H9 (cell line): ENCODE measurements around the gene MT1X. TPM values are rescaled to one million over a fixed set of nuclear protein-coding genes. Genes with fewer than 3 reads are reported as not detected.

Experiments used
- DNase-seq: peaks from one replicate; pipeline ENCODE4 v3.0.0-alpha.2; 2017
- H2AFZ ChIP-seq: one replicate; pipeline ENCODE4 v1.6.1; 2013; ENCODE audit warnings: mild to moderate bottlenecking, low read length, control low read depth, moderate library complexity
- H2AK5ac ChIP-seq: 2 replicates; pipeline ENCODE4 v1.6.1; 2013; ENCODE audit warnings: low read length, control low read depth, mixed read lengths; ENCODE audit not compliant: insufficient read length
- H2BK120ac ChIP-seq: one replicate; pipeline ENCODE4 v1.6.1; 2013; ENCODE audit warnings: low read depth, mild to moderate bottlenecking, low read length, control low read depth, inconsistent platforms; ENCODE audit not compliant: poor library complexity, severe bottlenecking
- H2BK12ac ChIP-seq: 2 replicates; pipeline ENCODE4 v1.6.1; 2013; ENCODE audit warnings: low read length, control low read depth, mixed read lengths, low read depth; ENCODE audit not compliant: insufficient read length
- H2BK15ac ChIP-seq: 2 replicates; pipeline ENCODE4 v1.6.1; 2013; ENCODE audit warnings: low read depth, low read length, control low read depth
- H2BK20ac ChIP-seq: one replicate; pipeline ENCODE4 v1.6.1; 2013; ENCODE audit warnings: low read depth, mild to moderate bottlenecking, low read length, control low read depth, inconsistent platforms; ENCODE audit not compliant: poor library complexity, severe bottlenecking
- H2BK5ac ChIP-seq: 2 replicates; pipeline ENCODE4 v1.6.1; 2013; ENCODE audit warnings: low read length, control low read depth, mixed read lengths; ENCODE audit not compliant: insufficient read length
- H3K14ac ChIP-seq: 2 replicates; pipeline ENCODE4 v1.6.1; 2013; ENCODE audit warnings: low read length, control low read depth; ENCODE audit not compliant: insufficient read depth
- H3K18ac ChIP-seq: 2 replicates; pipeline ENCODE4 v1.6.1; 2013; ENCODE audit warnings: low read depth, mild to moderate bottlenecking, mixed read lengths, low read length, control low read depth; ENCODE audit not compliant: insufficient read length
- H3K23ac ChIP-seq: 2 replicates; pipeline ENCODE4 v1.6.1; 2013; ENCODE audit warnings: low read length, control low read depth, mixed read lengths, low read depth; ENCODE audit not compliant: insufficient read length
- H3K23me2 ChIP-seq: 2 replicates; pipeline ENCODE4 v1.6.1; 2013; ENCODE audit warnings: low read depth, mild to moderate bottlenecking, mixed read lengths, low read length, control low read depth; ENCODE audit not compliant: insufficient read length, poor library complexity, severe bottlenecking
- H3K27ac ChIP-seq: 2 replicates; pipeline ENCODE4 v1.5.1; 2013; ENCODE audit warnings: low read length, control low read depth, mixed read lengths, low read depth; ENCODE audit not compliant: insufficient read length
- H3K27me3 ChIP-seq: 2 replicates; pipeline ENCODE4 v1.6.1; 2013; ENCODE audit warnings: low read length, control low read depth, inconsistent platforms; ENCODE audit not compliant: insufficient read depth
- H3K4ac ChIP-seq: 2 replicates; pipeline ENCODE4 v1.6.1; 2013; ENCODE audit warnings: low read depth, mild to moderate bottlenecking, control low read depth, inconsistent platforms, low read length, moderate library complexity
- H3K4me1 ChIP-seq: 2 replicates; pipeline ENCODE4 v1.6.1; 2013; ENCODE audit warnings: low read length, control low read depth, inconsistent platforms; ENCODE audit not compliant: insufficient read depth
- H3K4me2 ChIP-seq: 2 replicates; pipeline ENCODE4 v1.6.1; 2013; ENCODE audit warnings: low read length, control low read depth, mixed read lengths; ENCODE audit not compliant: insufficient read length, insufficient read depth
- H3K56ac ChIP-seq: 2 replicates; pipeline ENCODE4 v1.6.1; 2013; ENCODE audit warnings: low read depth, mild to moderate bottlenecking, mixed read lengths, low read length, control low read depth; ENCODE audit not compliant: insufficient read length
- H3K79me1 ChIP-seq: 2 replicates; pipeline ENCODE4 v1.6.1; 2013; ENCODE audit warnings: low read depth, mild to moderate bottlenecking, moderate library complexity, low read length, control low read depth, inconsistent platforms; ENCODE audit not compliant: insufficient read depth, poor library complexity, severe bottlenecking
- H3K79me2 ChIP-seq: 2 replicates; pipeline ENCODE4 v1.6.1; 2013; ENCODE audit warnings: low read length, control low read depth, inconsistent platforms; ENCODE audit not compliant: insufficient read depth
- H3K9ac ChIP-seq: 2 replicates; pipeline ENCODE4 v1.6.1; 2013; ENCODE audit warnings: low read length, control low read depth, mixed read lengths; ENCODE audit not compliant: insufficient read length; ENCODE audit errors: extremely low read depth
- H3K9me3 ChIP-seq: one replicate; pipeline ENCODE4 v1.6.1; 2013; ENCODE audit warnings: low read depth, low read length, inconsistent platforms; ENCODE audit not compliant: control insufficient read depth
- H3T11ph ChIP-seq: one replicate; pipeline ENCODE4 v1.6.1; 2013; ENCODE audit warnings: mild to moderate bottlenecking, low read length, control low read depth, inconsistent platforms
- H4K20me1 ChIP-seq: one replicate; pipeline ENCODE4 v1.6.1; 2013; ENCODE audit not compliant: control insufficient read depth, insufficient read length, insufficient read depth
- H4K5ac ChIP-seq: 2 replicates; pipeline ENCODE4 v1.6.1; 2013; ENCODE audit warnings: low read depth, mild to moderate bottlenecking, mixed read lengths, low read length, control low read depth; ENCODE audit not compliant: insufficient read length
- H4K8ac ChIP-seq: replicated peaks from 2 replicates; pipeline ENCODE4 v1.6.1; 2013; ENCODE audit warnings: low read length, control low read depth, mixed read lengths, low read depth; ENCODE audit not compliant: insufficient read length
- H4K91ac ChIP-seq: 2 replicates; pipeline ENCODE4 v1.6.1; 2013; ENCODE audit warnings: low read depth, mild to moderate bottlenecking, moderate library complexity, mixed read lengths, low read length, control low read depth; ENCODE audit not compliant: insufficient read length
- H3K27ac Mint-ChIP-seq, 3 experiments: 2 replicates in 2 of 3; 3 replicates in 1 of 3; pipeline ENCODE4 v1.8.0; 2020 to 2021; ENCODE audit warnings: mixed read lengths in 3 of 3, mild to moderate bottlenecking in 1 of 3, moderate library complexity in 1 of 3
- H3K27me3 Mint-ChIP-seq: 2 replicates; pipeline ENCODE4 v1.8.0; 2021; ENCODE audit warnings: low read depth, mild to moderate bottlenecking, moderate library complexity, mixed read lengths
- H3K36me3 Mint-ChIP-seq, 3 experiments: 2 replicates in 2 of 3; 3 replicates in 1 of 3; pipeline ENCODE4 v1.8.0; 2020 to 2021; ENCODE audit warnings: low read depth in 3 of 3, mixed read lengths in 3 of 3; ENCODE audit not compliant: insufficient read depth in 1 of 3
- H3K4me1 Mint-ChIP-seq, 2 experiments: 2 replicates each; pipeline ENCODE4 v1.8.0; 2020; ENCODE audit warnings: mixed read lengths in 2 of 2
- H3K4me3 Mint-ChIP-seq, 2 experiments: 2 replicates in 1 of 2; 3 replicates in 1 of 2; pipeline ENCODE4 v1.8.0; 2020 to 2021; ENCODE audit warnings: mild to moderate bottlenecking in 2 of 2, mixed read lengths in 2 of 2, moderate library complexity in 1 of 2
- H3K9me3 Mint-ChIP-seq, 2 experiments: 2 replicates in 1 of 2; 3 replicates in 1 of 2; pipeline ENCODE4 v1.8.0; 2020; ENCODE audit warnings: mild to moderate bottlenecking in 2 of 2, mixed read lengths in 2 of 2, moderate library complexity in 1 of 2
- WGBS: extraction: QIAGEN DNeasy Blood & Tissue Kit; methylation state at CpG from one replicate; pipeline ENCODE4 v1.1.7; 2013; ENCODE audit warnings: missing lambda C conversion rate, low lambda C conversion rate, mixed read lengths; ENCODE audit not compliant: insufficient read length; ENCODE audit errors: extremely low coverage; 5-methylcytosine and 5-hydroxymethylcytosine counted together
- total RNA-seq: library from RNA; stranded (reverse); gene quantifications from 2 replicates; pipeline ENCODE4 v1.2.1, GENCODE V29; 2021
- TF ChIP-seq, protein P1 (sequence below): fragments of 200-600 bp; sonication (generic); conservative IDR thresholded peaks from 3 replicates; pipeline ENCODE4 v1.8.0; 2021; ENCODE audit warnings: antibody characterized with exemption, mild to moderate bottlenecking

MT1X gene
- total RNA-seq, 1 experiment from 2014 or later, result 32.1 TPM

DNA sequence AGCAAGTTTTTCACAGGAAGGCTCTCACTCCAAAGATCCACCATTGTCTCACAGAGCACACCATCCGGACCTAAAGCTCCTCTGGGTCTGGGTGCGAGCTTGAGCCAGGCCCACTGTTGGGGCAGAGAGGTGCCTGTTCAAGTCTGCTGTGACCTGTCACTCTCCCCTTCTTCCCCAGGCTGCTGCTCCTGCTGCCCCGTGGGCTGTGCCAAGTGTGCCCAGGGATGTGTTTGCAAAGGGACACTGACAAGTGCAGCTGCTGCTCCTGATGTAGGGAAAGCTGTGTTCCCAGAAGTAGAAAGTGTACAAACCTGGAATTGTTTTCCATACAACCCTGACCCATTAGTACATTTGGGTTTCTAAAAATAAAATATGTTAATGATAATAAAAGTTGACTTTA, 4.8 kb upstream of the MT1X start:
- H3K23me2 ChIP-seq, result peaks cover 14% of the 10 kb centered on the region
- Mint-ChIP-seq H3K9me3 (no peaks in the 10 kb centered on the region; a peak in 1 of 5 replicates), H3K27me3 (peaks cover 47% of the 10 kb centered on the region), H3K36me3 (no peaks in the 10 kb centered on the region), H3K27ac (no peak overlapping the region), H3K4me1 (peaks cover 36 to 37% of the 10 kb centered on the region in 2 experiments), H3K4me3 (no peak overlapping the region)
- no peak for DNase-seq
- no peak overlapping the region for H3K9ac ChIP-seq
- no peak overlapping the region for H2BK20ac ChIP-seq
- H3K4me2 ChIP-seq, result no peak overlapping the region
- H3K23ac ChIP-seq, result no peak overlapping the region
- H2BK5ac ChIP-seq, result no peak overlapping the region
- H3K79me2 ChIP-seq, result no peaks in the 10 kb centered on the region
- H2BK12ac ChIP-seq, result no peak overlapping the region
- H4K5ac ChIP-seq, result no peak overlapping the region
- no peak overlapping the region for H3K14ac ChIP-seq
- no peak overlapping the region for H2BK15ac ChIP-seq
- no peak overlapping the region for H4K8ac ChIP-seq
- no peaks in the 10 kb centered on the region for H3K9me3 ChIP-seq
- H2AFZ ChIP-seq, result no peak overlapping the region
- H3K56ac ChIP-seq, result no peak overlapping the region
- H3K4me1 ChIP-seq, result 0 out of 2 replicates have a peak, but pooled peaks cover 2% of the 10 kb centered on the region
- H3K79me1 ChIP-seq, result no peaks in the 10 kb centered on the region
- H3K18ac ChIP-seq, result no peak overlapping the region
- no peak overlapping the region for H3K4ac ChIP-seq
- H3K27ac ChIP-seq, result no peak overlapping the region
- no peak overlapping the region for H4K91ac ChIP-seq
- TF ChIP-seq, protein P1, sequence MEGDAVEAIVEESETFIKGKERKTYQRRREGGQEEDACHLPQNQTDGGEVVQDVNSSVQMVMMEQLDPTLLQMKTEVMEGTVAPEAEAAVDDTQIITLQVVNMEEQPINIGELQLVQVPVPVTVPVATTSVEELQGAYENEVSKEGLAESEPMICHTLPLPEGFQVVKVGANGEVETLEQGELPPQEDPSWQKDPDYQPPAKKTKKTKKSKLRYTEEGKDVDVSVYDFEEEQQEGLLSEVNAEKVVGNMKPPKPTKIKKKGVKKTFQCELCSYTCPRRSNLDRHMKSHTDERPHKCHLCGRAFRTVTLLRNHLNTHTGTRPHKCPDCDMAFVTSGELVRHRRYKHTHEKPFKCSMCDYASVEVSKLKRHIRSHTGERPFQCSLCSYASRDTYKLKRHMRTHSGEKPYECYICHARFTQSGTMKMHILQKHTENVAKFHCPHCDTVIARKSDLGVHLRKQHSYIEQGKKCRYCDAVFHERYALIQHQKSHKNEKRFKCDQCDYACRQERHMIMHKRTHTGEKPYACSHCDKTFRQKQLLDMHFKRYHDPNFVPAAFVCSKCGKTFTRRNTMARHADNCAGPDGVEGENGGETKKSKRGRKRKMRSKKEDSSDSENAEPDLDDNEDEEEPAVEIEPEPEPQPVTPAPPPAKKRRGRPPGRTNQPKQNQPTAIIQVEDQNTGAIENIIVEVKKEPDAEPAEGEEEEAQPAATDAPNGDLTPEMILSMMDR, result no peak
- H2AK5ac ChIP-seq, result no peak overlapping the region
- no peaks in the 10 kb centered on the region for H4K20me1 ChIP-seq
- no peak overlapping the region for H3T11ph ChIP-seq
- no peak overlapping the region for H2BK120ac ChIP-seq
- H3K27me3 ChIP-seq, result no peaks in the 10 kb centered on the region; the same call in 1 of the 2 replicates
- no CpG with 5 or more reads among the region's 3 CpGs for WGBS
